Measurements from ENCODE around the gene BCHE.

GRCh38 chr3:165742351-165742750, 94.9 kb downstream of the BCHE start:
- TF ChIP-seq CTCF (IDR thresholded peaks at IDR 0.05) (no peak), POLR2A (IDR thresholded peaks at IDR 0.05) (no peak)

All from thyroid gland (tissue), 4 donors.